Measurements from ENCODE around the gene FAAH. TPM values are rescaled to one million over a fixed set of nuclear protein-coding genes. Genes with fewer than 3 reads are reported as not detected.

Gene FAAH
- total and polyA plus RNA-seq, 2 of the 13 experiments (the other 11 are each of a cell fraction or from before 2014, with no cell fraction given) = 5.4 to 11.0 TPM

GRCh38 chr1:46459315-46459714, 65.2 kb downstream of the FAAH start (continued):
- TF ChIP-seq ARID5B (CRISPR knock-in tag; IDR thresholded peaks at IDR 0.05) = no peak
- no peak for TF ChIP-seq ZNF891 (CRISPR knock-in tag; IDR thresholded peaks at IDR 0.05)
- no peak for TF ChIP-seq SMARCC2 (IDR thresholded peaks at IDR 0.05)
- no peak for TF ChIP-seq STAG1 (CRISPR knock-in tag; IDR thresholded peaks at IDR 0.05)

- TF ChIP-seq GLI4 (CRISPR knock-in tag; IDR thresholded peaks at IDR 0.05; ENCODE audit: borderline replicate concordance) = no peak
- TF ChIP-seq CC2D1A (CRISPR knock-in tag; IDR thresholded peaks at IDR 0.05) = no peak
- TF ChIP-seq ZBTB43 (CRISPR knock-in tag; conservative IDR thresholded peaks at IDR 0.05) = no peak
- no peak for TF ChIP-seq NFYB (CRISPR knock-in tag; IDR thresholded peaks at IDR 0.05)
- TF ChIP-seq SRSF9 (IDR thresholded peaks at IDR 0.05; ENCODE audit: borderline replicate concordance, insufficient read depth, low read depth, low read length, poor library complexity, severe bottlenecking) = no peak
- H3K27me3 ChIP-seq (ENCODE audit: control insufficient read depth in 1 of 2, insufficient read depth in 2 of 2, low read length in 2 of 2) = peaks cover 14 to 74% of the 10 kb centered on the region in 2 experiments
- peaks cover 5% of the 10 kb centered on the region for H3K4me1 ChIP-seq (ENCODE audit: insufficient read depth, low read length)
- ChIA-PET CTCF (ENCODE audit: low intra/inter-chr PET ratio, low total read pairs) (no interaction called here), POLR2A (no interaction called here)
- intact Hi-C loops (cut with micrococcal nuclease; ENCODE audit: unreplicated experiment) (no loop called here), in situ Hi-C loops (cut with HindIII; ENCODE audit: extremely low pct_ligation_motif_present, low pct_unique_long_range_greater_than_20kb) (no loop called here)
- H4K20me1 ChIP-seq (ENCODE audit: insufficient read depth, low read length) = no peaks in the 10 kb centered on the region
- no peak overlapping the region for H3K27ac ChIP-seq (ENCODE audit: extremely low read length, insufficient read depth, low read length)
- WGBS (ENCODE audit: low lambda C conversion rate) = 5% methylated on average over 11 of the region's 11 CpGs
- no peak overlapping the region for H3K4me2 ChIP-seq (ENCODE audit: low read depth, low read length)
- no peaks in the 10 kb centered on the region for H3K79me2 ChIP-seq (ENCODE audit: insufficient read depth, low read length)
- ATAC-seq (no peak), FAIRE-seq (no peak), DNase-seq (ENCODE audit: low spot score) (no peak)
- H3K36me3 ChIP-seq (replicated peaks in 1 of 2; ENCODE audit: control insufficient read depth in 1 of 2, insufficient read depth in 2 of 2, low read length in 2 of 2) = no peaks in the 10 kb centered on the region
- no peak overlapping the region for H3K9ac ChIP-seq (ENCODE audit: insufficient read depth, low read depth, low read length)
- no peak overlapping the region for H2AFZ ChIP-seq (ENCODE audit: low read length)
- no peaks in the 10 kb centered on the region for H3K9me3 ChIP-seq (ENCODE audit: low read length)
- BruUV-seq (replicated peaks) = no TSS peak
- no peak overlapping the region for H3K4me3 ChIP-seq (replicated peaks in 1 of 3; ENCODE audit: insufficient read depth in 1 of 3, low read depth in 2 of 3, low read length in 3 of 3)
These were observed 67.1 kb downstream of the FAAH start for GRCh38 chr1:46461017-46461808.
